CD14-positive monocyte (primary cell): Measurements from ENCODE around the gene SLC35F1. TPM values are rescaled to one million over a fixed set of nuclear protein-coding genes. Genes with fewer than 3 reads are reported as not detected.
"Not testable (repeated sequence)": the region's sequence is repeated elsewhere in the genome, so short reads cannot be mapped to it uniquely, and the experiment has no call there.

Experiments
- DNase-seq, 3 donors: peaks; one replicate each; pipeline ENCODE4 v3.0.0-alpha.2; 2011 to 2022
- H2AFZ ChIP-seq: 2 replicates; pipeline ENCODE4 v1.6.0; 2012; ENCODE audit warnings: mild to moderate bottlenecking, low read depth, low read length, inconsistent platforms; ENCODE audit not compliant: insufficient read depth, poor library complexity, severe bottlenecking
- H3K27ac ChIP-seq, 2 donors: 1 replicate in 1 of 2; 2 replicates in 1 of 2; pipeline ENCODE4 v1.5.1; 2012 to 2013; ENCODE audit warnings: low read length in 2 of 2, control low read depth in 1 of 2, inconsistent platforms in 1 of 2, low read depth in 1 of 2, mild to moderate bottlenecking in 1 of 2
- H3K27me3 ChIP-seq, 2 donors: one replicate each; pipeline versions ENCODE4 v1.6.0 to v1.6.1; 2011 to 2013; ENCODE audit warnings: low read length in 2 of 2; ENCODE audit not compliant: control insufficient read depth in 2 of 2, insufficient read depth in 2 of 2
- H3K36me3 ChIP-seq, 2 donors: replicated peaks in 1 of 2; 1 replicate in 1 of 2; 2 replicates in 1 of 2; pipeline versions ENCODE4 v1.5.1 to v1.6.1; 2012 to 2013; ENCODE audit warnings: low read length in 2 of 2, control low read depth in 1 of 2, inconsistent platforms in 1 of 2, mild to moderate bottlenecking in 1 of 2; ENCODE audit not compliant: insufficient read depth in 2 of 2, control insufficient read depth in 1 of 2
- H3K4me1 ChIP-seq, 2 donors: 1 replicate in 1 of 2; 2 replicates in 1 of 2; pipeline versions ENCODE4 v1.5.1 to v1.6.1; 2012 to 2013; ENCODE audit warnings: low read length in 2 of 2, control low read depth in 1 of 2, inconsistent platforms in 1 of 2, mild to moderate bottlenecking in 1 of 2, moderate library complexity in 1 of 2; ENCODE audit not compliant: insufficient read depth in 2 of 2, control insufficient read depth in 1 of 2
- H3K4me2 ChIP-seq: replicated peaks from 2 replicates; pipeline ENCODE3; 2012; ENCODE audit warnings: low read length, moderate library complexity, mild to moderate bottlenecking; ENCODE audit not compliant: poor library complexity, severe bottlenecking; ENCODE audit errors: extremely low read depth
- H3K4me3 ChIP-seq, 3 experiments: fragments of 200-600 bp in 1 of 3; sonication (generic) in 1 of 3; replicated peaks in 1 of 3; 1 replicate in 2 of 3; 2 replicates in 1 of 3; pipeline ENCODE4 v1.5.1; 2011 to 2013; ENCODE audit warnings: low read length in 3 of 3, mild to moderate bottlenecking in 3 of 3, control low read depth in 2 of 3, low read depth in 2 of 3, inconsistent platforms in 1 of 3, moderate library complexity in 1 of 3
- H3K79me2 ChIP-seq: 2 replicates; pipeline ENCODE4 v1.6.0; 2012; ENCODE audit warnings: mild to moderate bottlenecking, control low read depth, inconsistent platforms, low read length, moderate library complexity; ENCODE audit not compliant: insufficient read depth
- H3K9ac ChIP-seq: 2 replicates; pipeline ENCODE4 v1.6.0; 2017; ENCODE audit warnings: low read length, mild to moderate bottlenecking; ENCODE audit not compliant: insufficient read depth, poor library complexity, severe bottlenecking
- H3K9me3 ChIP-seq, 2 donors: replicated peaks in 1 of 2; 1 replicate in 1 of 2; 2 replicates in 1 of 2; pipeline versions ENCODE4 v1.5.1 to v1.6.1; 2012 to 2013; ENCODE audit warnings: low read length in 2 of 2, control low read depth in 1 of 2; ENCODE audit not compliant: control insufficient read depth in 1 of 2, insufficient read depth in 1 of 2
- H4K20me1 ChIP-seq: 2 replicates; pipeline ENCODE4 v1.6.0; 2012; ENCODE audit warnings: mild to moderate bottlenecking, low read length, control low read depth, moderate library complexity; ENCODE audit not compliant: insufficient read depth
- H3K27ac Mint-ChIP-seq, 7 donors: one replicate each; pipeline ENCODE4 v1.8.0; 2020; ENCODE audit warnings: mild to moderate bottlenecking in 7 of 7, mixed read lengths in 7 of 7, moderate library complexity in 6 of 7, inconsistent platforms in 2 of 7
- H3K27me3 Mint-ChIP-seq, 3 donors: one replicate each; pipeline ENCODE4 v1.8.0; 2021 to 2022; ENCODE audit warnings: low read depth in 3 of 3, mild to moderate bottlenecking in 3 of 3, mixed read lengths in 3 of 3, moderate library complexity in 3 of 3, inconsistent platforms in 1 of 3
- H3K36me3 Mint-ChIP-seq, 2 donors: one replicate each; pipeline ENCODE4 v1.8.0; 2020; ENCODE audit warnings: mixed read lengths in 2 of 2, inconsistent platforms in 1 of 2, mild to moderate bottlenecking in 1 of 2
- H3K4me1 Mint-ChIP-seq: one replicate; pipeline ENCODE4 v1.8.0; 2020; ENCODE audit warnings: mild to moderate bottlenecking, mixed read lengths
- H3K4me3 Mint-ChIP-seq, 2 donors: one replicate each; pipeline ENCODE4 v1.8.0; 2020; ENCODE audit warnings: mild to moderate bottlenecking in 2 of 2, mixed read lengths in 2 of 2, moderate library complexity in 1 of 2
- H3K9me3 Mint-ChIP-seq, 7 donors: one replicate each; pipeline ENCODE4 v1.8.0; 2020 to 2022; ENCODE audit warnings: mixed read lengths in 7 of 7, mild to moderate bottlenecking in 6 of 7, moderate library complexity in 6 of 7, inconsistent platforms in 2 of 7
- CTCF ChIP-seq: fragments of 200-600 bp; IDR thresholded peaks from one replicate; pipeline ENCODE4 v1.8.0; 2022; ENCODE audit warnings: antibody characterized with exemption, mild to moderate bottlenecking
- WGBS: methylation state at CpG from one replicate; pipeline ENCODE4 v1.1.5; 2013; ENCODE audit warnings: missing lambda C conversion rate; ENCODE audit not compliant: insufficient coverage; 5-methylcytosine and 5-hydroxymethylcytosine counted together
- intact Hi-C, 2 donors: fragments of 100-400 bp; cut with micrococcal nuclease; formaldehyde crosslinking; loops; one replicate each; pipeline versions ENCODE4 v1.15.0 to v1.15.1; 2023
- polyA plus RNA-seq, 3 donors: library from polyadenylated mRNA; depleted of rRNA in 1 of 3; unstranded in 2 of 3; stranded (reverse) in 1 of 3; fragments of 300-500 nt in 2 of 3; fragments of >200 nt in 1 of 3; fragmentation: Illumina TruSeq in 2 of 3; gene quantifications; 1 replicate in 2 of 3; 2 replicates in 1 of 3; pipeline ENCODE4 v1.2.3, GENCODE V29; 2012 to 2021

The SLC35F1 gene
- polyA plus RNA-seq, 3 donors, result not detected

GRCh38 chr6:117960877-117961276, 53.8 kb downstream of the SLC35F1 start:
- WGBS, result no CpG with 5 or more reads among the region's 1 CpG
- Histone ChIP-seq H3K27ac (no peak overlapping the region), H3K79me2 (no peaks in the 10 kb centered on the region), H3K36me3 (no peaks in the 10 kb centered on the region), H3K9ac (no peak overlapping the region), H3K4me1 (no peaks in the 10 kb centered on the region), H3K4me3 (no peak overlapping the region), H3K4me2 (no peak overlapping the region), H4K20me1 (no peaks in the 10 kb centered on the region), H3K27me3 (no peaks in the 10 kb centered on the region), H2AFZ (no peak overlapping the region), H3K9me3 (peaks cover 15% of the 10 kb centered on the region in 2 donors)
- H3K4me3 Mint-ChIP-seq, result no peak overlapping the region
- TF ChIP-seq CTCF, result no peak
- peaks cover 3 to 16% (median 9%) of the 10 kb centered on the region in 7 donors for H3K9me3 Mint-ChIP-seq
- no peaks in the 10 kb centered on the region for H3K27me3 Mint-ChIP-seq
- no peaks in the 10 kb centered on the region for H3K4me1 Mint-ChIP-seq
- H3K36me3 Mint-ChIP-seq, result no peaks in the 10 kb centered on the region
- no peak for DNase-seq
- intact Hi-C loops, result no loop called here
- H3K27ac Mint-ChIP-seq, result no peak overlapping the region

- no peak for DNase-seq
- no peak overlapping the region for H3K27ac Mint-ChIP-seq
- Histone ChIP-seq H3K4me1 (no peaks in the 10 kb centered on the region), H3K4me2 (no peak overlapping the region), H3K4me3 (no peak overlapping the region), H3K79me2 (no peaks in the 10 kb centered on the region), H3K36me3 (no peaks in the 10 kb centered on the region), H3K27ac (no peak overlapping the region), H2AFZ (no peak overlapping the region), H4K20me1 (no peaks in the 10 kb centered on the region), H3K27me3 (no peaks in the 10 kb centered on the region), H3K9ac (no peak overlapping the region), H3K9me3 (peaks cover 15% of the 10 kb centered on the region in 2 donors)
- H3K9me3 Mint-ChIP-seq, result peaks cover 3 to 19% (median 9%) of the 10 kb centered on the region in 7 donors
- intact Hi-C loops, result no loop called here
- no peak overlapping the region for H3K4me3 Mint-ChIP-seq
- no peaks in the 10 kb centered on the region for H3K4me1 Mint-ChIP-seq
- H3K27me3 Mint-ChIP-seq, result no peaks in the 10 kb centered on the region
- no peak for TF ChIP-seq CTCF
- 92% methylated on average over 2 of the region's 3 CpGs for WGBS
- H3K36me3 Mint-ChIP-seq, result no peaks in the 10 kb centered on the region
These were observed 54.2 kb downstream of the SLC35F1 start for GRCh38 chr6:117961301-117961700.

- H3K4me1 Mint-ChIP-seq, H3K36me3 Mint-ChIP-seq, H3K4me3 Mint-ChIP-seq, intact Hi-C loops, H4K20me1 ChIP-seq, H3K9ac ChIP-seq, H3K4me2 ChIP-seq, H2AFZ ChIP-seq, DNase-seq, H3K27ac ChIP-seq, H3K4me3 ChIP-seq, H3K4me1 ChIP-seq, H3K27ac Mint-ChIP-seq, H3K27me3 Mint-ChIP-seq, H3K27me3 ChIP-seq, H3K36me3 ChIP-seq, H3K79me2 ChIP-seq: not testable (repeated sequence)
- WGBS, result 98% methylated on average over 5 of the region's 7 CpGs
- peaks cover 15 to 18% of the 10 kb centered on the region in 2 donors for H3K9me3 ChIP-seq
- H3K9me3 Mint-ChIP-seq, result peaks cover 4 to 22% (median 9%) of the 10 kb centered on the region in 7 donors
These were observed 58.7 kb downstream of the SLC35F1 start for GRCh38 chr6:117965763-117966162.
